Spinal cord (tissue), 10 donors: ENCODE measurements around the gene TNXB. TPM values are rescaled to one million over a fixed set of nuclear protein-coding genes. Genes with fewer than 3 reads are reported as not detected.
"Not testable (repeated sequence)": the region's sequence is repeated elsewhere in the genome, so short reads cannot be mapped to it uniquely, and the experiment has no call there.

ENCODE experiments used
- DNase-seq, 6 donors: peaks; one replicate each; pipeline versions ENCODE4 v3.0.0 to v3.0.0-alpha.2; 2013 to 2015; ENCODE audit warnings: low spot score in 6 of 6, low read depth in 4 of 6
- H3K27ac ChIP-seq: one replicate; pipeline ENCODE4 v1.5.1; 2013; ENCODE audit warnings: low read depth, low read length, control low read depth
- H3K27me3 ChIP-seq: one replicate; pipeline ENCODE4 v1.6.1; 2013; ENCODE audit warnings: low read length; ENCODE audit not compliant: control insufficient read depth, insufficient read depth
- H3K36me3 ChIP-seq: one replicate; pipeline ENCODE4 v1.6.1; 2013; ENCODE audit warnings: low read length; ENCODE audit not compliant: control insufficient read depth, insufficient read depth
- H3K4me1 ChIP-seq: one replicate; pipeline ENCODE4 v1.6.1; 2013; ENCODE audit warnings: low read length; ENCODE audit not compliant: control insufficient read depth, insufficient read depth
- H3K4me3 ChIP-seq: one replicate; pipeline ENCODE4 v1.5.1; 2013; ENCODE audit warnings: low read depth, low read length, control low read depth
- H3K9me3 ChIP-seq: one replicate; pipeline ENCODE4 v1.6.1; 2013; ENCODE audit warnings: low read length; ENCODE audit not compliant: control insufficient read depth, insufficient read depth
- WGBS: methylation state at CpG from one replicate; pipeline ENCODE4 v1.1.5; 2013; ENCODE audit warnings: missing lambda C conversion rate; ENCODE audit not compliant: insufficient coverage; 5-methylcytosine and 5-hydroxymethylcytosine counted together
- polyA plus RNA-seq, 2 donors: library from polyadenylated mRNA; unstranded; fragments of 120-200 nt; gene quantifications; one replicate each; pipeline ENCODE4 v1.2.1, GENCODE V29; 2013; ENCODE audit not compliant: insufficient read length in 2 of 2
- total RNA-seq, 2 donors: library from RNA; depleted of rRNA in 1 of 2; stranded (reverse); fragments of 120-200 nt in 1 of 2; fragments of >200 nt in 1 of 2; gene quantifications; one replicate each; pipeline versions ENCODE4 v1.2.3 to v1.2.4, GENCODE V29; 2013 to 2014
- donor health status: healthy.

Gene TNXB
- total and polyA plus RNA-seq, 4 donors = 26.1 to 78.4 (median 50.1) TPM

GRCh38 chr6:32008616-32009015, 100.5 kb downstream of the TNXB start:
- not testable (repeated sequence) for H3K9me3 ChIP-seq, H3K36me3 ChIP-seq, H3K4me3 ChIP-seq, DNase-seq, H3K4me1 ChIP-seq, H3K27ac ChIP-seq, H3K27me3 ChIP-seq
- 39% methylated on average over 4 of the region's 12 CpGs for WGBS

GRCh38 chr6:32008037-32008436, 101.1 kb downstream of the TNXB start:
- H3K4me1 ChIP-seq, H3K36me3 ChIP-seq, H3K27ac ChIP-seq, DNase-seq, H3K9me3 ChIP-seq, H3K27me3 ChIP-seq, H3K4me3 ChIP-seq: not testable (repeated sequence)
- WGBS = no CpG with 5 or more reads among the region's 24 CpGs

DNA sequence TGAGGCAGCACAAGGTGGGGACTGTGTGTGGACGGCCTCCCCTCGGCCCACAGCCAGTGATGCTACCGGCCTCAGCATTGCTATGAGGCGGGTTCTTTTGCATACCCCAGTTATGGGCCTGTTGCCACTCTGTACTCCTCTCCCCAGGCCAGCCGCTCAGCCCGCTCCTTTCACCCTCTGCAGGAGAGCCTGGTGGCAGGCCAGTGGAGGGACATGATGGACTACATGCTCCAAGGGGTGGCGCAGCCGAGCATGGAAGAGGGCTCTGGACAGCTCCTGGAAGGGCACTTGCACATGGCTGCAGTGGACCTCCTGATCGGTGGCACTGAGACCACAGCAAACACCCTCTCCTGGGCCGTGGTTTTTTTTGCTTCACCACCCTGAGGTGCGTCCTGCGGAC, 102.1 kb downstream of the TNXB start:
- not testable (repeated sequence) for DNase-seq, H3K4me1 ChIP-seq, H3K27me3 ChIP-seq

GRCh38 chr6:32005991-32006529, 103.1 kb downstream of the TNXB start:
- DNase-seq, H3K4me3 ChIP-seq, H3K27ac ChIP-seq, H3K36me3 ChIP-seq, H3K9me3 ChIP-seq, H3K4me1 ChIP-seq, H3K27me3 ChIP-seq: not testable (repeated sequence)
- 100% methylated on average over 2 of the region's 8 CpGs for WGBS

More for the DNA sequence above, 102.1 kb downstream of the TNXB start:
- H3K4me3 ChIP-seq, H3K27ac ChIP-seq, H3K36me3 ChIP-seq, H3K9me3 ChIP-seq: not testable (repeated sequence)
- 75% methylated on average over 6 of the region's 12 CpGs for WGBS

DNA sequence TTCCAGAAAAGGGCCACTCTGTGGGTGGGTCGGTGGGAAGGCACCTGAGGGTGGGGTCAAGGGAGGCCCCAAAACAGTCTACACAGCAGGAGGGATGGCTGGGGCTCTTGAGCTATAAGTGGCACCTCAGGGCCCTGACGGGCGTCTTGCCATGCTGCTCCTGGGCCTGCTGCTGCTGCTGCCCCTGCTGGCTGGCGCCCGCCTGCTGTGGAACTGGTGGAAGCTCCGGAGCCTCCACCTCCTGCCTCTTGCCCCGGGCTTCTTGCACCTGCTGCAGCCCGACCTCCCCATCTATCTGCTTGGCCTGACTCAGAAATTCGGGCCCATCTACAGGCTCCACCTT, 103.6 kb downstream of the TNXB start:
- H3K4me3 ChIP-seq, H3K27ac ChIP-seq, H3K9me3 ChIP-seq, DNase-seq, H3K27me3 ChIP-seq, H3K4me1 ChIP-seq, H3K36me3 ChIP-seq: not testable (repeated sequence)
- WGBS = 89% methylated on average over 5 of the region's 9 CpGs

DNA sequence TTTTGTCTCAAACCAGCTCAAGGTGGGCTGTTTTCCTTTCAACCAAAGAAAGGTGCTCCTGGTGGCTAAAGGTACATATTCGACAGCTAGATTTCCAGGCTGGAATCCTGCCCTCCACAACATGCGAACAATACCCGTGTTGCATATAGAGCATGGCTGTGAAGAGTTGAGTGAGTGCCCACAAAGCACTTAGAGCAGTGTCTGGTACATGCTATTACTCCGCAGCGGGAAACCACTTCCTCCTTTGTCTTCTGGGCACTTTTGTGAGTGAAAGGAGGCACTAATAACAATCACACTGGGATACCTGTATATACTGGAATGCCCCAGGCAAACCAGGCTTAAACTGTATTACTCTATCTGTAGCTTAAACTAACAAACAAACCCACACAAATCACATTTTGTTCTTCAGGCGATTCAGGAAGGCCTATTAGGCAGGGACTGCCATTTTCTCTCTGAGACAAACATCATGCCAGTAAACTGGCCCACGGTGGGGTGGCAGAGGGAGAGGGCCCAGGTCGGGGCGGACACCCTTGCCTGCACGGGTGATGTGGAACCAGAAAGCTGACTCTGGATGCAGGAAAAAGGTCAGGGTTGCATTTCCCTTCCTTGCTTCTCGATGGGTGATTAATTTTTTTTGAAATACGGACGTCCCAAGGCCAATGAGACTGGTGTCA, 104.1 kb downstream of the TNXB start:
- H3K9me3 ChIP-seq, H3K27me3 ChIP-seq, DNase-seq, H3K27ac ChIP-seq, H3K4me1 ChIP-seq, H3K36me3 ChIP-seq, H3K4me3 ChIP-seq: not testable (repeated sequence)
- WGBS = 81% methylated on average over 7 of the region's 13 CpGs

DNA sequence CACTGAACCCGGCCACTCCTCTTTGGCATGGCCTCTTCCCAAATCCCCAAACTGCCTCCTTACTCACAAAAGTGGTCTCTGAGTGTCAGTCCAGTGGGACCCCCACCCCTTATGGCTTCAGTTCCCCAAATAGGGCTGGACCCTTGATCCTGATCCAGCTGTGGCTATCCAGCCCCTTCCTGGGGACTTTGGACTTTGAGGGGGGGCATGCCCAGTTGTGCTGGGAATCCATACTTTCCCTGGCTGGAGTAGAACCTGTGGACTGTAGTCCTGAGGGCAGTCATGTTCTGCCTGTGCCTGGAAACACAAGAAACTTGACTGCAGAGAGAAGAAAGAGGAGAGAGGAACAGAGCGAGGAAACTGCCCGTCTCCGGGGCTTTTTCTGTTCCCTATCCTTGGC, 104.7 kb downstream of the TNXB start:
- H3K4me3 ChIP-seq, H3K9me3 ChIP-seq, H3K36me3 ChIP-seq, H3K27me3 ChIP-seq, H3K4me1 ChIP-seq, H3K27ac ChIP-seq, DNase-seq: not testable (repeated sequence)
- WGBS = 71% methylated on average over 2 of the region's 4 CpGs

GRCh38 chr6:32003301-32003700, 105.8 kb downstream of the TNXB start:
- WGBS = no CpG with 5 or more reads among the region's 7 CpGs
- DNase-seq, H3K27me3 ChIP-seq, H3K36me3 ChIP-seq, H3K9me3 ChIP-seq, H3K27ac ChIP-seq, H3K4me1 ChIP-seq, H3K4me3 ChIP-seq: not testable (repeated sequence)

DNA sequence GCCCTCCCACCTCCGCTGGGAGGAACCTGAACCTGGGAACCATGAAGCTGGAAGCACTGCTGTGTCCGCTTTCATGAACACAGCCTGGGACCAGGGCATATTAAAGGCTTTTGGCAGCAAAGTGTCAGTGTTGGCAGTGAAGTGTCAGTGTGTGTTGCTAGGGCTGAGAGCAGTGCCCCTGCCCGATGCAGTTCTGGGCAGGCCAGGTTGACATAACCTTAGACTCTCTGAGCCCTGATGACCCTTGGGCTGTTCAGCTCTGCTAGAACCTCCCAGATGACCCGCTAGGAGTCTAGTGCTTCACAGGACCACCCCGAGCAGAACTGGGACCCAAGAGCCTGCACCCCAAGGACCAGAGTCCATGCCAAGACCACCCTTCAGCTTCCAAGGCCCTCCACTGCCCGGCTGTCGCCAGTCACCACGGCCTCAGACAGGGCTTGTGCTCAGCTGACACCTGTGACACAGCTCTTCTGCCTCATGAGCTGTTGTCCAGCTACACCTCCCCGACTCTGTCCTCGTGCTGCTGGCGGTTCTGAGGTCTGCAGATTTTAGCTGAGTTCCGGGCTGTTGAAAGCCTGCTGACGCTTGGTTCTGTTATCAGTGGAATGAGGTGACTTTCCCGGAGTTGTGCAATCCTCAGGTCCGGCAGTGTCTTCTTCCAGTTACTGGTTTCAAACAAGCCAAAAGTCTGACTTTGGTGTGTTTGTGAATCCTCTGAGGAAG, 106.4 kb downstream of the TNXB start:
- WGBS = no CpG with 5 or more reads among the region's 15 CpGs
- not testable (repeated sequence) for DNase-seq, H3K36me3 ChIP-seq, H3K4me3 ChIP-seq, H3K4me1 ChIP-seq, H3K27ac ChIP-seq, H3K27me3 ChIP-seq, H3K9me3 ChIP-seq

GRCh38 chr6:31996385-31996784, 112.8 kb downstream of the TNXB start:
- DNase-seq, H3K9me3 ChIP-seq: not testable (repeated sequence)
- 100% methylated on average over 4 of the region's 6 CpGs for WGBS

More at GRCh38 chr6:31996385-31996784, 112.8 kb downstream of the TNXB start:
- not testable (repeated sequence) for H3K36me3 ChIP-seq, H3K27ac ChIP-seq, H3K27me3 ChIP-seq, H3K4me3 ChIP-seq, H3K4me1 ChIP-seq
